Measurements from ENCODE around the gene ACP2.

- TF ChIP-seq CTCF (IDR thresholded peaks at IDR 0.05) (no peak), POLR2A (IDR thresholded peaks at IDR 0.05) (no peak), EP300 (IDR thresholded peaks at IDR 0.05) (no peak)
Observed at GRCh38 chr11:47251751-47252150, 3.1 kb upstream of the ACP2 start.
